Osteoblast (primary cell): ENCODE results near the gene NADK. TPM values are rescaled to one million over a fixed set of nuclear protein-coding genes. Genes with fewer than 3 reads are reported as not detected.
A peak's percentile ranks its signal among the peaks of the same experiment; 100 is the strongest.
"Not testable (repeated sequence)": the region's sequence is repeated elsewhere in the genome, so short reads cannot be mapped to it uniquely, and the experiment has no call there.

Source experiments
- DNase-seq: peaks from one replicate; pipeline ENCODE4 v3.0.0; 2011; ENCODE audit warnings: low spot score, mixed read lengths; ENCODE audit not compliant: insufficient read length; ENCODE audit errors: missing footprints
- H2AFZ ChIP-seq: 2 replicates; pipeline ENCODE4 v1.6.0; 2011; ENCODE audit warnings: mild to moderate bottlenecking, low read length
- H3K27ac ChIP-seq: 2 replicates; pipeline ENCODE4 v1.5.1; 2011; ENCODE audit warnings: mild to moderate bottlenecking, low read depth, low read length, moderate library complexity
- H3K27me3 ChIP-seq: 2 replicates; pipeline ENCODE4 v1.6.0; 2012; ENCODE audit warnings: mild to moderate bottlenecking, control low read depth, inconsistent platforms, low read length, moderate library complexity; ENCODE audit not compliant: insufficient read depth
- H3K36me3 ChIP-seq: 2 replicates; pipeline ENCODE4 v1.5.1; 2011; ENCODE audit warnings: mild to moderate bottlenecking, low read length, control low read depth, moderate library complexity; ENCODE audit not compliant: insufficient read depth
- H3K4me1 ChIP-seq: 2 replicates; pipeline ENCODE4 v1.5.1; 2011; ENCODE audit warnings: mild to moderate bottlenecking, low read length, control low read depth, moderate library complexity; ENCODE audit not compliant: insufficient read depth
- H3K4me2 ChIP-seq: 2 replicates; pipeline ENCODE4 v1.6.0; 2011; ENCODE audit warnings: mild to moderate bottlenecking, low read length; ENCODE audit not compliant: insufficient read depth
- H3K4me3 ChIP-seq: fragments of 200-600 bp; sonication (generic); 3 replicates; pipeline ENCODE4 v1.5.1; 2012; ENCODE audit warnings: mild to moderate bottlenecking, low read length, inconsistent platforms; ENCODE audit not compliant: insufficient read depth
- H3K79me2 ChIP-seq: 2 replicates; pipeline ENCODE4 v1.6.0; 2012; ENCODE audit warnings: mild to moderate bottlenecking, low read length, control low read depth, inconsistent platforms; ENCODE audit not compliant: insufficient read depth
- H3K9me3 ChIP-seq: 2 replicates; pipeline ENCODE4 v1.5.1; 2011; ENCODE audit warnings: low read depth, low read length, control low read depth
- H4K20me1 ChIP-seq: 2 replicates; pipeline ENCODE4 v1.6.0; 2012; ENCODE audit warnings: mild to moderate bottlenecking, low read length, control low read depth; ENCODE audit not compliant: insufficient read depth
- total RNA-seq: library from RNA; depleted of rRNA; stranded (reverse); fragments of >200 nt; gene quantifications from 2 replicates; pipeline ENCODE4 v1.2.3, GENCODE V29; 2012
- TF ChIP-seq, protein P1 (sequence below): IDR thresholded peaks from 2 replicates; pipeline ENCODE4 v1.5.1; 2011; ENCODE audit warnings: mild to moderate bottlenecking, low read depth, low read length, moderate library complexity; ENCODE audit errors: extremely low read depth

The NADK gene
- total RNA-seq, 1 donor: 45.6 TPM

DNA sequence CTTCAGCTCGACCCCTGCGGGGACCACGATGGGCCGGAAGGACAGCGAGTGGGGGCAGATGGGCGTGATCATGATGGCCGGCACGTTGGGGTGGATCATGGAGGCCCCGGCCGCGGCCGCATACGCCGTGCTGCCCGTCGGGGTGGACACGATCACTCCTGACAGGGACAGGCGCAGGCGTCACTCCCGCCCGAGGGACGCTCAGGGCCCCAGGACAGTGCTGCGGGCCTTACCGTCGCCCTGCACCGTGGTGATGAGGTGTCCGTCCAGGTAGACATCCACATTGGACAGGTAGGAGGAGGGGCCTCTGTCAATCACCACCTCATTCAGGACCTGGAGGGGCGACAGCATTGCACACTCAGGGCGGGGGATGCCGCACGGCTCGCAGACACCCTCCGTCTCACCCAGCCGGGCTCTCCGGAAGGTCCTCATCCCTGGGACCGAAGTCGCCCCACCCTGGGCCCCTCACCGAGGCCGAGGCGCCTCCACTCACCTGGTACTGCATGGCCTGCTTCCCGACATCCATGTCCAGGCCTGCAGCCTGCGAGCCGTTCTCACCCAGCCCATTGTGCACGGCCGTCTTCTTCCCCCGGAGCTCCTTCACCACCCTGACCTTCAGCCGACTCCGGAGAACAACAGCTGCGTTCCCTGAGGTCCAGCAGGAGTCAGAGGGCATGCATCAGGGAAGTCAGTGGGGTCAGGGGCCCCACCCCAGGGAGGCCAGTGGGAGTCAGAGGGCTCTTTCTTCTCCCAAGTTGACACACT is 24.0 kb downstream of the NADK start:
- peak; percentile 77 for DNase-seq
- Histone ChIP-seq H3K27ac (no peak overlapping the region), H3K36me3 (peaks cover 35% of the 10 kb centered on the region), H3K4me3 (no peak overlapping the region), H3K9me3 (no peaks in the 10 kb centered on the region), H2AFZ (no peak overlapping the region), H3K4me2 (no peak overlapping the region), H3K4me1 (no peaks in the 10 kb centered on the region), H3K79me2 (peaks cover 19% of the 10 kb centered on the region), H4K20me1 (peaks cover 10% of the 10 kb centered on the region), H3K27me3 (no peaks in the 10 kb centered on the region)
- TF ChIP-seq, protein P1, sequence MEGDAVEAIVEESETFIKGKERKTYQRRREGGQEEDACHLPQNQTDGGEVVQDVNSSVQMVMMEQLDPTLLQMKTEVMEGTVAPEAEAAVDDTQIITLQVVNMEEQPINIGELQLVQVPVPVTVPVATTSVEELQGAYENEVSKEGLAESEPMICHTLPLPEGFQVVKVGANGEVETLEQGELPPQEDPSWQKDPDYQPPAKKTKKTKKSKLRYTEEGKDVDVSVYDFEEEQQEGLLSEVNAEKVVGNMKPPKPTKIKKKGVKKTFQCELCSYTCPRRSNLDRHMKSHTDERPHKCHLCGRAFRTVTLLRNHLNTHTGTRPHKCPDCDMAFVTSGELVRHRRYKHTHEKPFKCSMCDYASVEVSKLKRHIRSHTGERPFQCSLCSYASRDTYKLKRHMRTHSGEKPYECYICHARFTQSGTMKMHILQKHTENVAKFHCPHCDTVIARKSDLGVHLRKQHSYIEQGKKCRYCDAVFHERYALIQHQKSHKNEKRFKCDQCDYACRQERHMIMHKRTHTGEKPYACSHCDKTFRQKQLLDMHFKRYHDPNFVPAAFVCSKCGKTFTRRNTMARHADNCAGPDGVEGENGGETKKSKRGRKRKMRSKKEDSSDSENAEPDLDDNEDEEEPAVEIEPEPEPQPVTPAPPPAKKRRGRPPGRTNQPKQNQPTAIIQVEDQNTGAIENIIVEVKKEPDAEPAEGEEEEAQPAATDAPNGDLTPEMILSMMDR: no peak

DNA sequence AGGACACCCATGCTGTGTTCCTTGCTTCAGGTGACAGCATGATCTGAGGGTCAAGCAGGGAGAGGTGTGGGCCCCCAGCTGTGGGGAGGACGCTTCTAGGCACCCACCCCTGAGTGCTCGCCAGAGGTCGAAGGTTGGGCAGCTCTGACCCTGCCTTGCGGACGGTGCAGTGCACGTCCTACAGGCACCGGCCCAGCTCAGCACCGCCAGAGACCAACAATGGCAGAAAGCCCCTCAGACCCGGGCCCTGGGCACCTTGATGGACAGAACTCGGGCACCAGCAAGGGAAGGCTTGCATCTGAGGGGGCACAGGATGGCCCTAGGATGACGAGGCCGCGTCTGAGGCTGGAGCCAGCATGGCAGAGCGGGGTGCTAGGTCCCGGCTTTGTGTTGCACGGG is 24.7 kb downstream of the NADK start:
- Histone ChIP-seq H3K4me1 (no peaks in the 10 kb centered on the region), H3K36me3 (peaks cover 35% of the 10 kb centered on the region), H3K27ac (no peak overlapping the region), H2AFZ (no peak overlapping the region), H4K20me1 (peaks cover 6% of the 10 kb centered on the region), H3K79me2 (peaks cover 12% of the 10 kb centered on the region), H3K4me2 (no peak overlapping the region), H3K9me3 (no peaks in the 10 kb centered on the region), H3K4me3 (no peak overlapping the region), H3K27me3 (no peaks in the 10 kb centered on the region)
- TF ChIP-seq, protein P1: no peak
- DNase-seq: no peak

DNA sequence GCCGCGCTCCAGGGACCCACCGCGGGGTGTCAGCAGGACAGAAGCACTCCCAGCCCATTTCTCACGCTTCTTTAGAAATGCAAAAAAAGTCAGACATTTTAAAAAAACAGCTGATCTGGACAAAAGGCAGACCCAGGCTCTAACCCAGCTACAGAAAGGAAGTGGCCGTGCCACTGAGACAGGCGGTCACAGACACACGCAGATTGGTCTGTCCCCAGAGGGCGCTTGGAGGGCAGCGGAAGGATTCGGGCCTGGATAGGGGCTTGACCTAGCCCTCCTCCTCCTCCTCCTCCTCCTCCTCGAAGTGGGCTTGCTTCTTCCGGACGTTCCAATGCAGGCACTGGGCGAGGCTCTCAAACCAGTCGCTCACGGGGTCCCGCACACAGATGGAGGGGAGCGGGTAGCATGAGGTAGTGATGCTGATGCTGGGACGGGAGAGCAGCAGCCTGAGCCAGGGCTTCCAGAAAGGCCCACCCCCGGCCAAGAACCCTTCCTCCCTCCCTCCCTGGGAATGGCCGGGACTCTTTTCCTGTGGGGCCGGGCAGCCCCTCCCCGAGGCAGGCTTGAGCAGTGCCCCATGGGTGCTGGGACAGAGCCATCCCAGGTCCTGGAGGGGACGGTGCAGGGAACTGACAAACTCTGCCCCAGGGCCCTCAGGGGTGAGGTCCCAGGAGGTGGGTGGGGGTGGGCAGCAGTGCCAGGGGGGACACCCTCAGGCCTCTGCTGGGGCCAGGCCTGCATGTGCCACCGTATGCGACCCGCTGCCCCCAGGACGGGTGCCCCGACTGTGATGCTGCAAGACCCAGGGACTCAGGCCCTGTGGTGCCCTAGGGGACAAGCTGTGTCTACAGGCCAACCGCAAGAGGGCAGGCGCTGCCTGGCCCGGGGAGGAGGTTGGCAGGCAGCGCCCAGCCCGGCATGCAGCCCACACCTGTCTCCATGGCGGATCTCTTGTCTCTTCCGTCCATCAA is 25.3 kb downstream of the NADK start:
- Histone ChIP-seq H3K4me2 (no peak overlapping the region), H3K4me3 (no peak overlapping the region), H4K20me1 (no peaks in the 10 kb centered on the region), H3K4me1 (no peaks in the 10 kb centered on the region), H3K27ac (no peak overlapping the region), H3K9me3 (no peaks in the 10 kb centered on the region), H2AFZ (no peak overlapping the region), H3K27me3 (no peaks in the 10 kb centered on the region), H3K79me2 (peaks cover 5% of the 10 kb centered on the region), H3K36me3 (peaks cover 35% of the 10 kb centered on the region)
- peak; percentile 66 for DNase-seq
- TF ChIP-seq, protein P1: no peak

DNA sequence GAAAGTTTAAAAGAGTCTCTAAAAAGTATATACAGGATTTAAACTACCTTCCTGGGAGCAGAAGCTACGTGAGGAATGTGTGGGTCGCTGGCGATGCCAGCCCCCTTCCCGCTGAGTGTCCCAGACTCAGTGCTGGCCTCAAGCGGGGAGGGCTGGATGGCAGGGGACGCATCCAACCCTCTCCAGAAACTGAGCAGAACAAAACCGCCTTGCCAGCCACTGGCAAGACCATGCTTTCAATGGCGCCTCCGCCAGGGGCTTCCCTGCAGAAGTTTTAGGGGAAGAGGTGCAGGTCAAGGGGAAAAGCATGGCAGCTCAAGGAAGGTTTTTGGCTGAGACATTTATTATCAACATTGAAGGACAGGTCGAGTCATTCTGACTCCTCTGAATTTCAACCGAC is 26.1 kb downstream of the NADK start:
- Histone ChIP-seq H3K27ac (no peak overlapping the region), H4K20me1 (no peaks in the 10 kb centered on the region), H3K4me3 (no peak overlapping the region), H3K27me3 (no peaks in the 10 kb centered on the region), H3K4me2 (no peak overlapping the region), H3K4me1 (no peaks in the 10 kb centered on the region), H2AFZ (no peak overlapping the region), H3K9me3 (no peaks in the 10 kb centered on the region), H3K36me3 (peaks cover 35% of the 10 kb centered on the region), H3K79me2 (no peaks in the 10 kb centered on the region)
- TF ChIP-seq, protein P1: no peak
- peak; percentile 39 for DNase-seq

DNA sequence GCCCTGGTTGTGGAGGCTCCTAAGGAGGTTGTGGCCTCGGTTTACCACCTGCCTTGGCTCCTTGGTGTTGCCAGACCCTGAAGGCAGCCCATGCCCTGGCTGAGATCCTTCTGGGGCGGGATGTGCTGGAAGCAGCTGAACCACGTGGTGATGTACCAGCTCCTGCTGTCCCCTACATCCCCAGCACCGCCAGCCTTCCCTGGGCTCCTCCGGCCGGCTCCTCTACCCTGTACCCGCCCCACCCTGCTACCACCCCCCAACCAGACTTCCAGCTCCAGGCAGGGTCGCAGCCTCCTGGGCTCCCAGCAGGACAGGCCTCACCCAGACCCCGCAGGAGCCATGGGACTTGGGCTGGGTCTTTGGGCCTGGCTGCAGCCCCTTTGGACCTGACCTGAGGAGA is 28.3 kb downstream of the NADK start:
- not testable (repeated sequence) for H2AFZ ChIP-seq, H3K4me3 ChIP-seq, H3K27ac ChIP-seq, H3K4me2 ChIP-seq, H3K4me1 ChIP-seq, H3K27me3 ChIP-seq, H3K79me2 ChIP-seq, H4K20me1 ChIP-seq, H3K9me3 ChIP-seq, DNase-seq
- H3K36me3 ChIP-seq: peaks cover 17% of the 10 kb centered on the region
